ENCODE measurements around the gene ZNF740.
"Not testable (repeated sequence)": the region's sequence is repeated elsewhere in the genome, so short reads cannot be mapped to it uniquely, and the experiment has no call there.

The ZNF740 gene

GRCh38 chr12:53195516-53196420, 15.2 kb downstream of the ZNF740 start:
- no peak for DNase-seq

GRCh38 chr12:53196486-53196885, 16.0 kb downstream of the ZNF740 start:
- no peak for DNase-seq

DNA sequence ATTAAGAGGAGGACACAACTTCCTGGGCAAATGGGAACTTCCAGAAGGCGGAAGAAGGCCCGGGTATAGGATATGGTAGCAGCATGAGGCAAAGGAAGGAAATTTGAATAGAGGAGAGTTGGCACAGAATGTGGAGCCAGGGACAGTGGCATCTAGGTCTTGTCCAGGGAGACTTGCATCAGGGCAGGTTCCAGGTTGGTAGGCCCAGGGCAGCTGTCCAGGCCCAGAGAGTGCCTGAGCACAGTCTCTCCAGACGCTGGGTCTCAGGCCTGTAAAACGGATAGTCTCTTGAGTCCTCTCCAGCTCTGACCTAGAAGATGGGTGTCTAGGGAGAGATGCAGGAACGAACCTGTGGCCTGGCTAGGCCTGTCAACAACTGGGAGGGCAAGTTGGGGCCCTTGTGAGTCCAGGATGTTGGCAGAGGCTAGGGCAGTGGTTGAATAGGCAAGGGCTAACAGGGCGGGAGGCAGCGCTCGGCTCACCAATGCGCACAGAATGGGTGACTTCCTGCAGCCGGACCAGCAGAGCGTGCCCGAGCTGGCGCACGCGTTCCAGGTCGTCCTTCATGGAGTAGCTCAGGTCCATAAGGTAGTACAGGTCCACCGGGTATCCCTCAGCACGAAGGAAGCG, 16.6 kb downstream of the ZNF740 start:
- DNase-seq, result no peak

DNA sequence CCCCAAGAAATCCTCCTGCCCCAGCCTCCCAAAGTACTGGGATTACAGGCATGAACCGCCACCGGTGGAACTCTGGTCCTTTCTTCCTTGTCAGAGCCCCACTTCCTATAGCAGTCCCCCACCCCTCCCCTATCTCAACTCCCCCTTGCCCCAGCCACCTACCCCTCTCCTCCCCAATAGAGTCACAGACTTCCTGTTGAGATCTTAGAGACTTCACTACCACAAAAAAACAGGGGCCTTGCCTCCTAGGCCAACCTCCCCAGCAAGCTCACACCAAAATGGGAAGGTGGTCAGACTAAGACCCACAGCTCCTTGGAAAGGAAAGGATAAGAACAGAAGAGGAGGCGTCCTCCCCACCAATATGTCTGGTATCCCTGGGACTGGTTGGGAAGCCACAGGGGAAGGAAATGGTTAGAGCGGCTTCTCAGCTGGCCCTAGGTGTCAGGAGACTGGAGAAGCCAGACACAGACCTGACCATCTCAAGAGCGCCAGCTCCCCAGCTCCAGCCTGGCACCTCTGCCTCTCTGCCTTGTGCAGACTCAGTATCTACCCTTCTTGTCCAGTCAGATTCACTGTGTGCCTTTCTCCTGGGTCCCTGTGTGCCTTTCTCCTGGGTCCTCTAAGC, 18.1 kb downstream of the ZNF740 start:
- peak; percentile 17 for DNase-seq

DNA sequence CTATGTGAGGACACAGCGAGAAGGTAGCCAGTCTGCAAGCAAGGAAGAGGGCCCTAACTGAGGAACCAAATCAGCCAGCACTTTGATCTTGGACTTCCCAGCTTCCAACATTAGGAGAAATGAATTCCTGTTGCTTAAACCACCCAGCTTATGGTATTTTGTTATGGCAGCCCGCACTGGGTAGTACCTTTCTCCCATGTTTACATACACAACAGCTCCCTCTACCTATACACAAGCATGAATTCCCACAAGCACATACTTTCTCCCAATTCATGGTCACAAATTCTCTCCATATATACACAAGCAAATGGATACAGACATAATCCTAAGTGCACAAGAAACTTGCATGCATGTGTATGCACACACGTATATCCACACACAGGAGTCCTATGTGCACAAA, 19.2 kb downstream of the ZNF740 start:
- DNase-seq, result no peak

DNA sequence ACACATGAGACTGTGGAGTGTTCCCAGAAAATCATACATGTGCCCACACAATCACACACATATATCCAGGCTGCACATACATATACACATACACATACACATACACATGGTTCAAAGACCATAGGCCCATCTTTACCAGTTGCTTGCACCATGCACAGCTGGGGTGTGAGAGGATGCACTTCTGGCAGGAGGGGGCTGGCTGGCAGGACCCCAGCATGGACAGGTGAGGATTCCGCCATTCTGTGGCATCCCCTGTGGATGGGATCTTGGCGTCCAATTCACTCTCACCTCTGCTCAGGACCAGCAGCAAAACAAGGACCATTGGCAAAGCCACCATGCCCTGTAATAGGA, 19.6 kb downstream of the ZNF740 start:
- DNase-seq, result peak; percentile 11

GRCh38 chr12:53200458-53201176, 20.1 kb downstream of the ZNF740 start:
- DNase-seq, result peak; percentile 16

- no peak for DNase-seq
Observed at GRCh38 chr12:53201177-53201541, 20.6 kb downstream of the ZNF740 start.

DNA sequence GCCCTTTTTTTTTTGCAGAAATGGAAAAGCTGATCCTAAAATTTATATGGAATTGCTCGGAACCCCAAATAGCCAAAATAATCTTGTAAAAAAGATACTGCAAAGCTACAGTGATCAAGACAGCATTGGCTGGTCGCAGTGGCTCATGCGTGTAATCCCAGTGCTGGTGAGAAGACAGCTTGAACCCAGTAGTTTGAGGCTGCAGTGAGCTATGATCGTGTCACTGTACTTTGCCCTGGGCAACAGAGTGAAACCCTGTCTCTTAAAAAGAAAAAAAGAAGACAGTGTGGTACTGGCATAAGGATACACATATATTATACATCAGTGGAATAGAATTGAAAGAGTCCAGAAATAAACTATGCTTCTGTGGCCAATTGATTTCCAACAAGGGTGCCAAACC, 21.1 kb downstream of the ZNF740 start:
- no peak for DNase-seq

- not testable (repeated sequence) for DNase-seq
Observed at GRCh38 chr12:53202316-53202715, 21.8 kb downstream of the ZNF740 start.

- no peak for DNase-seq
Observed at GRCh38 chr12:53204351-53204750, 23.8 kb downstream of the ZNF740 start.

DNA sequence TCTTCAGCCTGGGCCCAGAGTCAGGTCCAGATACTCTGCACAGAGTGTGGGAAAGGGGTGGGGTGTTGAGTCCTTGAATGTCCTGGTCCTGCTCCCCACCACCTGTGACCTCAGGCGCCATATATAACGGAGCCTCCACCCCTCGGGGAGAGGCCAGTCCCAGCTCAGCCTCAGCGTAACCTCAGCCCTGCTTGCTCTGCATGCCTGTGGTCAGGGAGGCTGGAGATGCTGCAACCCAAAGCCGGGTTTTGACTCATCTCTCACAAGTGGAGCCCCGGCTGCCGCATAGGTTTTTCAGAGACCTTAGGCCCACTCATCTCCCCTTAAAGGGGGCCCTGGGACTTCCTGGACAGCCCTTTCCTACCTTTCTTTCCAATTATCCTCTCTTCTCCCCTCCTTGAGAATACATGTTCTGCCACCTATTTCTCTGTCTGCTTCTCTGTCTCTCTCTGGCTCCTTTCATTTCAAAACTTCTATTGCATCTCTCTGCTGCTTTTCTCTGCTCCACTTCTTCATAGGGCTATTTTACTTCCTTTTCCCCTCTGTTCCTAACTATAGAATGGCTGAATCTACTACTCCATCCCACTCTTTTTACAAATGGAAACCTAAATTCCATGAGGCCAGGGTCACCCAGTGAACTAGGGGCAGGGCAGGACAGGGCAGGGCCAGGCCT, 25.4 kb downstream of the ZNF740 start:
- DNase-seq, result peak; percentile 72

DNA sequence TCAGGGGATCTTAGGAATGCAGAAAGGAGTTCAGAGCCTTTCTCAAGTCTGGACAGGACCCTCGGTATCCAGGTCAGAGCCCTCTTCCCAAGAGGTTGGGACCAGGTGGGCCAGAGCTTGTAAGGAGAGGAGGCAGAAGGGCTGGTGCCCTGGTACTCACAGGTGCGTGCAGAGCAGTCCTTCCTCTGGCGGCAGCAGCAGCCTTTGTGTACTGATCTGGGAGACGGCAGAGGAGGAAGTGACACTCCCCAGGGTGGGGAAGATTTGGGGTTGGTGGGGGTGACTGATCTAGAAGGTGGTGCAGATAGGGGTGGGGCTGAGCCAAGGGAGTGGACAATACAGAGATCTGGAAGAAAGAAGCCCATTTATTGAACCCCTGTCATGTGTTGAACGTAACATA, 26.5 kb downstream of the ZNF740 start, which contains the start of gene ITGB7:
TSS of gene ITGB7 (minus strand) at position 210 of the 400 bp plus-strand sequence. CDS start 6,808 bp downstream, outside the sequence.
- no peak for DNase-seq

DNA sequence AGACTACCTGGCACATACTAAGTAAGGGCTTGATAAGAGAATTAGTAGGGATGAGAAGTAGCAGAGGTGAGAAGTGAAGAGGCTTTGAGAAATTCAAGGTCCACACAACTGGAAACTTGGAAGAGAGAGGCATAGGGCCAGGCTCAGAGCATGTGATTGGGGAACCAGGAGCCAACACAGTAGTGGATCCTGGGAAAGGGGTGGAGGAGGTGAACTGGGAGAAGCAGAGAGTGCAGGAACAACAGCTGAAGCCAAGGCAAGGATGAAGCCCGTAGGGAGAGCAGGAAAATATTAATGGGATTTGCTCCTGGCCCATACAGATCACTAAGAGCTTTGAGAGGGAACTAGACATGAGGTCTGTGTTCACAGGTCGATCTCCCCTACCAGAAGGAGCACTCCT, 27.9 kb downstream of the ZNF740 start:
- DNase-seq, result no peak

GRCh38 chr12:53208877-53209463, 28.4 kb downstream of the ZNF740 start:
- DNase-seq, result no peak

DNA sequence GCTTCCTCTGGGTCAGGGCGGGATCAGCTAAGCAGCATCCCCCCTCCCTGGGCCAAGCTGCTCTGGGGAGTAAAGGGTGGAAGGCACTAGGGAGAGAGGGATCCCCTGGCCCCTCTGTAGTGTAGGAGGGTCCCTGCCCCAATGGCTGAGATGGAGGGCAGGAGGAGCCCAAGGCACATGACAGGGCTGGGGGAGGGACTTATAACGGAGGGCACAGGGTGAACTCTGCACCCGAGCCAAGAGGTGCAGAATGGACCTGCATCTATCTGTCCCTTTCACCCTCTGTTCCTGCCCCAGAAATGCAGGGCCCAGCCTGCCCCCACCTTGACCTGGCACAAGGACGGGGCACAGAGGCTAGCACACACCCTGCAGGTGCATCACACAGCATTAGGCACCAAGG, 30.3 kb downstream of the ZNF740 start:
- no peak for DNase-seq

DNA sequence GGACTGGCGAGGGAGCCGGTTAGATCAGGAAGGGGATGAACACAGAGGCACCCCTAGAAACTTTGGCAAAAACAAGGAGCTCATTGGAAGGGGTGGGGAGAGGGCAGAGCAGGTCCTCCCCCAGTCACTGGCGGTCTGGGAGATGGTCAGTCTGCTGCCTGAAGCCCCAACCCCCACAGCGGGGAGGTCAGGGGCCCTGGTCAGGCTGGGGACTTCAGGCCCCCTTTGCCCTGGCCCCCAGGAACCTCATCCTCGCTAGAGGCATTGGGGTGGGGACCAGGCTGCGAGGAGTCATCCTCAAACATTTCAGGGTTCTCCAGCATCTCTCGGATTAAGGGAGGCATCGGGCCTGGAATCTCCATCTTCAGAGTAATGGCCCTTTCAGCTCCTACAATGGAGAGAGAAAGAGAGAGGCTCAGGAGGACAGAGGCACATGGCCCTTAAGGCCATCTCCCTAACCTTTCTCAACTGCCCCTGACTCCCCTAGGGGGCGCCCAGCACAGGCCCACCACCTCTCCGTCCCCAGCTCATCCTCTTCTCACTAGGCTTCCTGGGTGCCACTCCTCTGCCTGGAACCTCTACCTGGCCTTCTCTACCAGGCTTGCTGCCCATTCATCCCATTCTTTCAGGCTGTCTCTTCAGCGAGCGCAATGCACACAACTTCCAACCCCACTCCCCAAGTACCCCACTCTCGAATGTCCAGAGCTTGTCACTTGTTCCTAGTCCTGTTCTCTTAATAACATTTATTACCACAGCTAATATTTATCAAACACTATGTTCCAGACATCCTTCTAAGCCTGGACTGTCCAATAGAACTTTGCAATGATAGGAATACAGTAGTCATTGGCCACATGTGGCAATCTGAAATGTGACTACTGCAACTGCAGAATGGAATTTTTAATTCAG, 31.2 kb downstream of the ZNF740 start:
- DNase-seq, result no peak

- DNase-seq, result no peak
Observed at GRCh38 chr12:53212931-53213330, 32.4 kb downstream of the ZNF740 start.

- DNase-seq, result peak; percentile 88
Observed at GRCh38 chr12:53213348-53213747, 32.8 kb downstream of the ZNF740 start.

DNA sequence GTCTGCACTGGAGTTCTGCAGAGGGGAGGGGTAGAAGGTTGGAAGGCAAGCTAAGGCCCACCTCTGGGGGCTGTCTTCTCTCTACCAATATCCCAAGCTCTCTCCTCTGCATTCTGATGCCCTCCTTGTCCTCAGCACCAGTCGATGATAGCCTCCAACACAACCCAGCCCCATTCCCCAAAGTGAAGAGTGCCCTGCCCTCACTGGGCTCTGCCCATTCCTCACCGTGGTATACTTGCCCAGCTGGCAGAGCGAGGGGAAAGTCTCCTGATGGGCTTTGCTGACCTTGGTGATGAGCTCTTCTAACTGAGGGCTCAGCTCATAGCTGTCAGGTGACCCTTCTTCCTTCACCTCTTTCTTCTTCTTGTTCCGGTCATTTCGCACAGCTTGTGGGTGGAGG, 33.7 kb downstream of the ZNF740 start:
- no peak for DNase-seq
